Renal cortex interstitium (tissue), 11 donors: Measurements from ENCODE around the gene PTPN2. TPM values are rescaled to one million over a fixed set of nuclear protein-coding genes. Genes with fewer than 3 reads are reported as not detected.

Source experiments
- DNase-seq, 11 donors: peaks; one replicate each; pipeline ENCODE4 v3.0.0-alpha.2; 2013; ENCODE audit warnings: low read depth in 9 of 11, low spot score in 4 of 11; ENCODE audit errors: extremely low read depth in 1 of 11
- polyA plus RNA-seq, 3 donors: library from polyadenylated mRNA; unstranded; fragments of 120-200 nt; gene quantifications; one replicate each; pipeline ENCODE4 v1.2.1, GENCODE V29; 2013; ENCODE audit not compliant: insufficient read length in 3 of 3

Gene PTPN2
- polyA plus RNA-seq, 3 donors = 46.8 to 63.8 (median 55.1) TPM

- DNase-seq = no peak
Observed at GRCh38 chr18:12842459-12843380, 41.3 kb downstream of the PTPN2 start.

GRCh38 chr18:12841070-12841469, 43.0 kb downstream of the PTPN2 start:
- no peak for DNase-seq

- DNase-seq = no peak
Observed at GRCh38 chr18:12840382-12840781, 43.7 kb downstream of the PTPN2 start.

DNA sequence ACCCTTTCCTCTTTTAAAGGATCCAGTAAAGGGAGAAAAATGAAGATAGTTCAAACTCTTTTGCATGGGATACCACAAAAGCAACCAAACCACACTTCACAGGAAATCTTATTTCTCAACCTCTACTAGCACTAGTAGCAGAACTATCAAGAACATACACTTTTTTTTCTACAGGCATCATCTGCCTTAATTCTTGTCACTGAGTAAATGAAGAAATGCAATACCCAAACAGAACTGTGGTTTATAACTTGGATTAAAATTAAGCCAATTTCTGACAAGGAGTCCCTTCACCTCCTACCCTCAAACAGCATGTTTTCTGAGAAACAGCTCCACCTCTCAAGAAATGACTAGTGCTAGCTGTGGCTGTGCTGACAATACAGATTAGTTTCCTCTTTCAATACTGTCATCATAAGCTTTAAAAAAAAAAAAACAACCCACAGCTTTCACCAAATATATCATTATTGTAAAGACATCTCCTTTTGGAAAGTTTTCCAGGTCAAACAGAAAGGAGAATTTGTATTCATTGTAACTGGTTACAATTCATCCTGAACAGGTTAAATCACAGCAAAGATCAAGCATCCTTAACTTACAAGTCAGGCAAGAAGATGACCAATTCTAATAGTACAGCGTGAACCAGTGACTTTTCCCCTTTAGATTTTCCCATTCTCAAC, 44.4 kb downstream of the PTPN2 start:
- no peak for DNase-seq

GRCh38 chr18:12839057-12839525, 44.9 kb downstream of the PTPN2 start:
- DNase-seq = no peak

DNA sequence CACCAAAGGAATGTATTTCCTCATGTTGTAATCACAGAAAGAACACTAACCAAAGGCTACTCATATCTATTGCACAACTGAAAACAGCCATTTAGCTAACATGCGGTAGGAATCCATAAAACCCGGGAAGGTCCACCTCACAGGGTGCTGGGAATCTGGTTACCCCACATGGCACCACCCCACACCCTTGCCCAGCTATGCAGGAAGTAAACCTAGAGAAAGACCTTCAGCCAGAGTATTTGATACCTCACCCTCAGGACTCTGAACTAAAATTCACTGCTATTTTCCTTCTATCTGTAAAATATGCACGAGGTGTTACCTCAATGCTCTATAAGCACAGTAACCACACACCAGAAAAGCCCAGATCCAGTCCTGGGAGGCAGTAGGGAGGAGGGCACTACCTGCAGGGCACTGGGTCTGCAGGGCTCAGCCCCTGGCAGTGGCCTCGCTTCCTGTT, 45.8 kb downstream of the PTPN2 start:
- peak in 3 of 11 donors; percentile 4 to 15 (median 7) for DNase-seq

DNA sequence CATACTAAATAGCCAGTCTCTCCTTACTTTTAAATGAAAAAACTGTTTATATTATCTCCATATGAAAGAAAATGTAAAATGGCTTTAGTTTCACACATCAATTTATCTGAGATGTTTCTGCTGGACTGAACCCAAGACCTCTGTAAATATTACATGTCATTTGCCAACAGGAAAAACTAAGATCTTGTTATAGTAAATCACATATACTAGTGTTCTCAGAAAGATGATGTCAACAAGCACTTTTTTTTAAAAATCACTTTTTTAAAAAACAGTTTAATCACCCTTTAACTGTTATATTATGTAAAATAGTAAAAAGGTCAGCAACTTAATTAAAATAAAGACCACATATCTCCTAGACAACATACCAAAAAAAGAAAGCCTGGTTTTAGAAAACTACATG, 46.3 kb downstream of the PTPN2 start:
- peak in 1 of 11 donors; percentile 5 for DNase-seq

- DNase-seq = no peak
Observed at GRCh38 chr18:12836551-12836950, 47.5 kb downstream of the PTPN2 start.

GRCh38 chr18:12828116-12829051, 55.7 kb downstream of the PTPN2 start:
- DNase-seq = no peak

DNA sequence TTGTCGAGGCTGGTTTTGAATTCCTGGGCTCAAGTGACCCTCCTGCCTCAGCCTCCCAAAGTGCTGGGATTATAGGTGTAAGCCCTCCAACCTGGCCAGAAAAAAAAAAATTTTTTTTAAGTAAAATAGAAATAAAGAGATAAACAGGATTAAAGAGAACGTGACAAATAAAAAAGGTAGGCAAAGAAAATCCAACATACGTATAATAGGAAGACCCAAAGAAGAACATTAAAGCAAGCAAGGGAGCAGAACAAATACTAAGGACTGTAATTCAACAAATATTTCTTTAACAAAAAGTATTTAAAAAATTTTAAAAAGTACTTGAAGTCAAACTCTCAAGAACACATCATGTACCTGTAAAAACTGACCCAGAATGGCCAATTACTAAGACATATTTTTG, 56.4 kb downstream of the PTPN2 start:
- DNase-seq = no peak

GRCh38 chr18:12825230-12825629, 58.8 kb downstream of the PTPN2 start:
- no peak for DNase-seq

- no peak for DNase-seq
Observed at GRCh38 chr18:12823892-12824291, 60.1 kb downstream of the PTPN2 start.

- DNase-seq = no peak
Observed at GRCh38 chr18:12821408-12821807, 62.6 kb downstream of the PTPN2 start.

GRCh38 chr18:12820506-12820905, 63.5 kb downstream of the PTPN2 start:
- DNase-seq = no peak

DNA sequence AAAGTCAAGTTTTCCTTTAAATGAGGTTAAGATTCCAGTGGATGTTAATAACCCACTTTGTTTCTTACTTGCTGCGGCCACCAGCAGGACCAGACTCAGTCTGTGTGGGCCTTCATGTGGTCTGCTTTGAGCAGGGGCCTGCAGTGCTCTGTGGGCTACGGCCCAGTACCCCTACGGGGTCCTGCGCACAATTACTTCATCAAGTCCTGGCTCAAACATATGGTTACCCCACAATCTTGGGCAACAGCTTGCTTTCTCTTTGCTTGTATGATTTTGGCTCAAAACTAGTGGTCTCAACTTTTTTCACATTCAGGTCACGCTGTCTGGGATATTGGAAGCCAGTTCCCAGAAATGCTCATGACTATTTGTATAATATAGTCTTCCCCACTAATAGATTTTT, 64.2 kb downstream of the PTPN2 start:
- no peak for DNase-seq

DNA sequence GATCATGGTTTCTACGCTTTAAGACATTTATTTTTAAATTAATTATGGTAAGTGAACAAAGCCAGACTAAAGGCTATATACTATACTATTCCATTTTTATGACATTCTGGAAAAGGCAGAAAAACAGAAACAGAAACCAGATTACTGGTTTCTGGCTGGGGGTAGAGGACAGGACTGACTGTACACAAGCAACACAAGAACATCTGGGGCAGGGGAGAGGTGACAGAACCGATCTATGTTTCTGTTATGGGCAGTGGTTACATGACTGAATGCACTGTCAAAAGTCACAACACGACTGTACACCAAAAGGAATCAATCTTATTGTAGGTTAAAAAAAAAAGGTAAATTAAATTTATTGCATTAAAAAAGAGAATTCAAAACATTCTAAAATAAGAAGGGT, 64.7 kb downstream of the PTPN2 start:
- no peak for DNase-seq

DNA sequence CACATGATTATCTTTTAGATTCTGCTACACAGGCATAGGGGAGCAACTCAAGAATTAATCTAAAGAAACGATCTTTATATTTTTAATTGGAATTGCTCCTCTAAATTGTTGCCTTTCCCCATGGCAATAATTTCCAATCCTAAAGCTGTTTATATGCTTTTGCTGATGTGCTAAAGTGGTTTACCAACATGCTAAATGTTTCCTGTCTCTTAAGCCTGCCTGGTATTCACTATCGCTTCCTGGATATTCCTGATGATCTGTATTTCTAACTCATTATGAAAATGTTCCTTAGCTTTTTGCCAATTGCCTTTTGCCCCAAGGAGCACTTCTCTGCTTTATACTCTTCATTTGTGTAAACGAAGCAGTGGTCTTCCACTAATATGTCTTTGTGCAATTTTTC, 65.8 kb downstream of the PTPN2 start:
- DNase-seq = no peak

GRCh38 chr18:12816451-12816850, 67.6 kb downstream of the PTPN2 start:
- DNase-seq = no peak
